UCSD-AML1 (cell line): ENCODE measurements around the gene HEPHL1.
"Not testable (repeated sequence)": the region's sequence is repeated elsewhere in the genome, so short reads cannot be mapped to it uniquely, and the experiment has no call there.

Experiments
- DNase-seq: peaks from one replicate; lab custom pipeline; 2025; ENCODE audit not compliant: unreplicated experiment; lab: John Stamatoyannopoulos, UW

HEPHL1 gene

DNA sequence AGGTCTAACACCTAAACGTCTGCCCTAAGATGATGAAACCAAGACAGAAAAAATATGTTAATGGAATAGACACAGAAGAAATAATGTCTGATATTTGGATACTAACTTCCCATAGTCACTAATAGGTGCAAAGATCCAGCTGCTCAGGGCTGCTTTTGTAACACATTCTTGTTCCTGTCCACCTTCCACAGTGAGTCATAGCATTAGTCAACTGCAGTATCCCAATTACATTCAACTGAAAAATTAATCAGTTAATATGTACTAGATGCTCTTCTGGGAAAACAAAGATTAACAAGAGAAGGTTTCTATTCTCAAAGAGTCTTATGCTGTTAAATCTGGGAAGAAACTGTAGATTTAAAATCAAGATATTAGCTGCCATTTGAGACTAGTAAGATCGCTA is 47.6 kb downstream of the HEPHL1 start:
- no peak for DNase-seq

DNA sequence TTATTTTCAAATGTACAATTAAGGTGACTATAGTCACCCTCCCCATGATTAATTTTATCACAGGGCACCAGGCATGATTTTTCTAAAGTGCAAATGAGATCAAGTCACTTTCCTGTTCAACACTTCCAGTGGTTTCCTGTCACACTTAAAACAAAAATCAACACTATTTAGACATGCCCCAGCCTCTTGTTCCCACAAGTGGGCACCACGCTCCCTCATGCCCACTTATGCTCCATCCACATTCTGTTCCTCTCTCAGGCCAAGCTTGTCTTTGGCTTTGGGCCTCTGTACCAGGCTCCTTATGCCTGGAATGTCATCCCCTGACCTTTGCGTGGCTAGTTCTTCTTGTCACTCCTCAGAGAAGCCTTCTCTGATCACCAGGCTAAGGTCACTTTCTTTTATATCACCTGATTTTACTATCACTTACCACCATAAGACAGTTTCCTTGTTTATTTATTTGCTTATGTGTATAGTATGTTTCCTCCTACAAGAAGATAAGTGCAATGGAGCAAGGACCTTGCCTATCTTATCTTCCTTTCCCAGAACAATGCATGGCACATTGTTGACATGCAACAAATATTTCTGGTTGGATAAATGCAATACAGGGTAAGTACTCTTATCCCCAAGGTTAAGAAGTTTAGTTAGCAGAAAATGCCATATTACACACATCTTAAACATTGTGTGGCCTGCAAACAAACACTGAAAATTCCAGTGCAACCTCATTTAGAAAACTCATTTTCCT is 56.6 kb downstream of the HEPHL1 start:
- peak; percentile 13 for DNase-seq

DNA sequence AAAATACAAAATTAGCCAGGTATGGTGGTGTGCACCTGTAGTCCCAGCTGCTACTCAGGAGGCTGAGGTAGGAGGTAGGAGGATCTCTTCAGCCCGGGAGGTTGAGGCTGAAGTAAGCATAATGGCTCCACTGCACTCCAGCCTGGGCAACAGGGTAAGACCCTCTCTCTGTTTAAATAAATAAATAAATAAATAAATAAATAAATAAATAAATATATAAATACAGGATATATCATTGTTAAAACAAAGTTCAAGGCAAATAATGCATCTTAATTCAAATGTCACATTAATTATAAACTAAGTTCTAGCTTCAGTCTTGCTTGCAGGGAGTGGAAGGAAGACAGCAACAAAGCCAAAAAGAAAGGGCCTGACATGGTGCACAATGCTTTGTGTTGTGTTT is 63.0 kb downstream of the HEPHL1 start:
- DNase-seq = no peak

DNA sequence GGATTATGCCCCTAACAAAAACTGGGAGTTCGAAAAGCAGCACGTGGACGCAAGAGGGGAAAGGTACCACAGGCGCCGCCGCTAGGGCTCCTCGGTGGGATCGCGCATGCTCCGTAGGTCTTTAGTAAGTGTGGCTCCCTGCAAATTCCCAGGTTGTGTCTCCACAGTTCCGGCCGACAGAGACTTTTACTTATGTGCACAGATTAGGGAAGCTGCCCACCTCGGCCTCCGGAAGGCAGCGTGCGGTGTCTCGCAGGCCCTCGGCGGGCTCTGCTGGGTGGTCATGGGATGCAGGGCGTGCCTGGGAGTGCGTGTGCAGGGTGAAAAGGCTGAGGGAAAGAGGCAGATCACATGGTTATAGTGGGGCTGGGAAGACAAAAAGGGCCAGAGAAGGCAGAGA is 67.8 kb downstream of the HEPHL1 start:
- DNase-seq = no peak

DNA sequence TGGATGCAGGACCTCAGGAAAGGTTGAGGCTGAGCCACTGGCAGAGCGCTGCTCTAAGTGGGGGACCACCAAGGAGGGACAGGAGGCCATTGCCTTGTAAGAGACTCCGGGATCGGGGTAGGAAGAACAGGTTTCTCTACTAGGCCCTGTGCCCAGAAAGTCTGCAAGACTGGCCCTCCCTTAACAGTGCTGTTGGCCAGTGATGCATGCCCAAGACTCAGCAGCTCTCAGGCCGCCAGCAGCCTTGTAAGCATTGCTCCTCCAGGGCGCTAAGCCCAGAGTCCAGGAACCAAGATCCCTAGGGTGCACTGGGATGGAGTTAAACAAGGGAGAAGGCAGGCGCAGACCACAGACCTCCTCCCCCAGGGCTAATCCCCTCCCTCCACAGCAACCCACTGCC is 68.2 kb downstream of the HEPHL1 start:
- DNase-seq = no peak

DNA sequence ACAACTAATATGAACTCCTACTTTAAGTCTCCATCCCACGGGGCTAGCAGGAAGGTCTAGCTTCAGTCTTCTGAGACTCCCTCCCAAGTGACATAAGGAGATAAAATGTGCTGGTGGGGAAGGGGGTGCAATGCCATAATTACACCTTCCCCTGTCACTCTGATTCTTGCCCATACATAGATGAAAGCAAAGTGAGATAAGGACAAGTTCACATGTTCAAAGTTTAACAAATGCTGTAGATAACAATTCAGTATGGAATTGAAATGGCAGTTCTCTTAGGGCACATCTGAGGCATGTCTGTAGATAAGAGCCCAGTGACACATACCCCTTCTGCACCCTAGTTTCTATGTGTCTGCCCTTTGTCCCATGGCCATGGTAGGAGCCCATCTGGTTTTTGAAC is 69.2 kb downstream of the HEPHL1 start:
- DNase-seq = no peak

DNA sequence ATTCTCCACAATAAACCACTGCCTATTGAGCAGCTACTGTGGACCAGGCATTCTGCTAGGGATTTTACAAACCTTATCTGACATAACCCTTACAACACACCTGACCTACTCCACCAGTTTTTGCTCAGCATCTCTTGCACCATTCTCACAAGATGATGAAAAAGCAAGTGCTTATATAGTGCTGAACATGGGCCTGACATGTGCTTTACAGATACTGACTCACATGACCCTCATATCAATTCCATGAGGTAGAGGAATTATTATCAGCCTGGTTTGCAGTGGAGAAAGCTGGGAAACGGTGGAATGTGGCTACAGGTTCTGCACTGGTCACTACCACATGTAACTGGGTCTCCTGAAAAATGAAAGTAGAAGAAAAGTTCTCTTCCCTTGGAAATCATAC is 69.9 kb downstream of the HEPHL1 start:
- no peak for DNase-seq

DNA sequence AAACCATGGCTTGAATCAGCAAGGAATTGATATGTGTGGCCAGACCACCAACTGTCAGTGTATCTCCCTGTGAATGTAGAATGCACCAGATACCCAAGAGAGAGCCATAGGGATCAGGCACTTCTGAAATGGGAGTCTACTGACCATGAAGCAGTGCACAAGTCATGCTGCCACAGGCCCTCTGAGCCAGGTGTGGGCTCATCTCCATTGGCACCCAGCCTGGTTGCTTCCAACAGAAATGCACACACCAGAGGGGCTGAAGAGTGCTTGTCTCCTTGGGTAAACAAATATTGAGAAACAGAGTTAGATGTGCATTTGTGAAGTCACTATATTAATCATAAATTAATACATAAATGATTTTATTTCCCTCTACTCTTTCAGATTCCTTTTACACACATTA is 79.1 kb downstream of the HEPHL1 start:
- no peak for DNase-seq

DNA sequence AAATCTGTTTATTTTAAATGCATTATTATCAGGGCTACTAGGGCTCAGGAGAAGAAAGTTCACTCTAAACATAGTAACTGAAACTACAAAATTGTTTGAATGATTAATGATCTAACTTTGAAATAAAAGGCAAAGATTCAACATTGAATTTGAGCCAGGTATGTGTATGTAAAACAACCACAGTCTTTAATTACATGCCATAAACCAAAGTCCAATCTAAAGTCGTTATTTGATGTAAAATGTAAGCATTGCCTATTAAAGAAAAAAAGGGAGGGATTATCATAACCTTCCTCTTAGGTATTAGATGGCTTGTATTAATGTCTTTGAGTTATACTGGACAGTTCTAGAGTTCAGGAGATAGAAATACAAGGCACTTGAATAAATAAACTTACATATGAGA is 82.3 kb downstream of the HEPHL1 start:
- no peak for DNase-seq

DNA sequence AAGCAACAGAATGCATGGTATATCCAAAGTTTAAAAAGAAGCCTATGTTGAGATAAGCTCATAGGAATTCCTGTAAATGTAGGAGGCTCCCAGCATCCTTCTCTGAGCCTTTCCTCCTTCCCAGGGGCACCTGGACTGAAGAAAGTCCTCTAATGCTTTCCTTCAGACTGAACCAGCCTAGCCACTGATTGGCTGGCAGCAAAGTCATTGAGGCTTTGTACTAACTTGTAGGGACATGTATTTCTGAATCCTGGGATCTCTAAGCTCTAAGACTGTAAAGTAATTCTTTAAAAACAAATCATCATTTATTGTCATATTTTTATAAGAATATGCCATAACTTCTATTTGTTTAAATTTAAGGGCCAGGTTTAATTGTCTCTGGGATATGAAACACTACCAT is 83.6 kb downstream of the HEPHL1 start:
- no peak for DNase-seq

DNA sequence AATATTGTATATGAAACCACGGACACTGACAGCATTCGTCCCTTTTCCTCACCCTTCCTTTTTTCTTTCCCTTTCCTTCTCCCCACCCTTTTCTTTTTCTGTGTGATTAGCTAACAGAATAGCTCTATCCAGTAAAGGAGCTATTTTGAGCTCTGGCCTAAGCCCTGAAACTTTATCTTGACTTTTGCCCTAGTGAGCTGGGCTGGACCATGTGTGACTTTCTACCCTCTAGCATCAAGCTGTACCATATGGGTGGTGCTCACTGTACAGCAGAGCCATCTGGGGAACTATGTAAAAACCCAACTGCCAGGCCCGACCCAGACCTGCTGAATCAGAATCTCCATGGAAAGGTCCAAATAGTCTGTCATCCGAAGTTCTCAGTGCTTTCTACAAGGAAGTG is 85.6 kb downstream of the HEPHL1 start:
- no peak for DNase-seq

DNA sequence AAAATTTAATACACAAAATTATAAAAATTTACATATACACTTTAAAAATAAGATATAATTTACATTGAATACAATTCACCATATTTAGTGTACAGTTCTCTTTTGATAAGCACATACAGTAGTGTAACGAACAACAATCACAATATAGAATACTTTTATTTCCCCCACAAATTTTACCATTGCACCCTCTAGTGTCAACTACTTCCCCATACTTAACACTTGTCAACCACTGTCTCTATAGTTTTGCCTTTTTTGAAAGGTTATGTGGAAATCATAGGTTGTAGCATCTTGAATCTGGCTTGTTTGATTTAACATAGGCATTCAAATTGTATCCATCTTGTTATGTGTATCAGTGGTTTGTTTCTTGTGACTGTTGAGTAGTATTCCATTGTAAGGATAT is 86.2 kb downstream of the HEPHL1 start:
- no peak for DNase-seq

DNA sequence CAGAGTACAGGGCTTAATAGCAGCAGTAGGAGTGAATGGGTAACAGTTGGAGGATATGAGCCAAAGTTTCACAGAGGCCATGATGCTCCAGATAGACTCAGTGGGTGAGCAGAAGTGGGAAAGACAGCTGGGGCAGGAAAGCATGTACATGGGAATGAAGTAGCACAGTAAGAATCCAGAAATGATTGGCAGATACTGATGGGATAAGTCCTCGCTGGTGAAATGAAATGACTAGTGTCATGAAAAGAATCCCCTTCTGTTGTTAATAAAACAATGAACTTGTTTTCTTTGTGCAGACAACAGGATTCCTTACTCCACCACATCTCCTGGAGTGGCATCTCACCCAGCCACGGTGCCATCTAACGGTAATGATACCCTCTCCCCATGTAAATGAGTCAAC is 90.1 kb downstream of the HEPHL1 start:
- no peak for DNase-seq

DNA sequence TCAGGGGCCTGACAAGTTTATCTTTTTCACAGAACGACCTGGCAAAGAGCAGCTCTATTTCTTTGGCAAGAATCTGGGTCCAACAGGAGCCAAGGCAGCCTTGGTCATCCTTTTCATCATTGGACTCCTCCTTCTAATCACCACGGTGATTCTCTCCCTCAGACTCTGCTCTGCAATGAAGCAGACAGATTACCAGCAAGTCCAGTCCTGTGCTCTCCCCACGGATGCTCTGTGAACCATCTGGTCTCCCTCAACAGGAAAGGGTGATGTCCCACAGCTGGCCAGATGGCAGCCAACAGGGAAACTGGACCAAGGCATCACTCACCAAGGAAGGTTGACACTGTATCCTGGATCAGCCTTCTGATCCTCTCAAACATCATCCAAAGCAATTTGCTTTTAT is 90.5 kb downstream of the HEPHL1 start:
- no peak for DNase-seq

DNA sequence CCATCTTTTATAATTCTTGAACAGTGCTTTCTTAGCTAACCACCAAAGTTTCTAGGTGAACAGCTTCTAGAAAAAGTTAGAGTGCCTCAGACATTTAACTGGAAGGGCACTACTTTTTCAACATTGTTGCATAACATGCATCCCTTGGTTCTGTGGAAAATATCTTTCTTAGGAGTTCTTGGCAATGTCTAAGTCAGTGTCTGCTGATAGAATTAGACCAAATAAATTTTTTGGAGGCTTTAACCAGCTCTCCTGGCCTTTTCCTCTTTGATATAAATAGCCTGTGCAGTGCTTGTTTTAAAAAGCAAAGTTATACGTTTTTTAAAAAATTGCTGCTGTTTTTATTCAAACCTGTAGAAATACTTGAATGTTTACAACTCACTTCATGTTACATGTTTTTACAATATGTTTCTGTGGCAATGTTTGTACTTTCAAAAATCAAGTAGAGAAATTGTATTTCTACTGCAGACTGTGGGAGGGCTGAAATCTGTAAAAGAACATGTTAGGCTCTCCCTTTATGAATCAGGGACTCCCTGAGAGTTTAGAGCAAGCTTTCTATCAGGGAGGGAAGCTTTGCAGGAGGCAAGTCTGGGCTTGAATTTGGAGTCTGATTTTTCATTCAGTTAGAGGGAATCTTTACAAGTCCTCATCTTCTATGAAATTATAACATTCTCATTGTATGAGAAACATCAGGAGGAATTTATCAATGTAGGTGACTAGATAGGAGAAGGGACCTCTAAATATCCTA is 91.2 kb downstream of the HEPHL1 start:
- DNase-seq = no peak

DNA sequence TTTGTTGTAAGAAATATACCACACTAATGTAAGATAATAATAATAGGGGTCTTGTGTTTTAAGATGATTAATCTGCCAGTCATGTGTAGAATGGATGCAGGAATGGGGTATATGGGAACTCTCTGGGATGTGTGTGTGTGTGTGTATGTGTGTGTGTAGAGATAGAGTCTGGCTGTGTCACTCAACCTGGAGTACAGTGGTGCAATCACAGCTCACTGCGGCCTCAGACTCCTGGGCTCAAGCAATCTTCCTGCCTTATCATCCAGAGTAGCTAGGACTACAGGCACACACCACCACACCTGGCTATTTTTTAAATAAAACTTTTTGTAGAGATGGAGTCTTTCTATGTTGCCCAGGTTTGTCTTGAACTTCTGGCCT is 96.0 kb downstream of the HEPHL1 start:
- no peak for DNase-seq

DNA sequence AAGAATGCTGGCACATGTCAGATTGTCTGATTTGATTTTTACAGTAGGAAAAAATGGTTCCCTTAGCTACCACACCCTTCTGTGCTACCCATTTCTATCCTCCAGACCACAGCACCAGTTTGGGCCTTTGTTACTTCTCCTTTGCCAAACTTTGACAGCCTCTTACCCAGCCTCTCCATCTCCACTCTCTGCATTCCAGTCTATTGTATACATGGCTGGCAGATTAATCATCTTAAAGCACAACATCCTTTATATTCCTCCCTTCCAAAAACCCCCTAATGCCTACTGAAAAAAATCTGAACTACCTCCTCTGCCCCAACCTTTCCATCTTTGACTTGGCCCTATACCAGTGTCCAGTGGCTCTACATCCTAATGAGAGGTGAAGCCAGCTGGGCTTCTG is 96.7 kb downstream of the HEPHL1 start:
- DNase-seq = no peak

DNA sequence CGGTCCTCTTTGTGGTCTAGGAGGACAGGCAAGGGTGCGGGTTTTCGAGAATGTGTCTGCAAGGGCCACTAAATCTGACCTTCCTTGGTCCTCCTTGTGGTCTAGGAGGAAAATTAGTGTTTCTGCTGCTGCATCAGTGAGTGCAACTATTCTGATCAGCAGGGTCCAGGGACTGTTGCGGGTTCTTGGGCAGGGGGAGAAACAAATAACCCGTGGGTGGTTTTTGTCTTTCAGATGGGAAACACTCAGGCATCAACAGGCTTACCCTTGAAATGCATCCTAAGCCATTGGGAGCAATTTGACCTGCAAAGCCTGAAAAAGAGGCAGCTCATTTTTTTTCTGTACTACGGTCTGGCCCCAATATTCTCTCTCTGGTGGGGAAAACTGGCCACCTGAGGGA is 98.5 kb downstream of the HEPHL1 start:
- DNase-seq = not testable (repeated sequence)

DNA sequence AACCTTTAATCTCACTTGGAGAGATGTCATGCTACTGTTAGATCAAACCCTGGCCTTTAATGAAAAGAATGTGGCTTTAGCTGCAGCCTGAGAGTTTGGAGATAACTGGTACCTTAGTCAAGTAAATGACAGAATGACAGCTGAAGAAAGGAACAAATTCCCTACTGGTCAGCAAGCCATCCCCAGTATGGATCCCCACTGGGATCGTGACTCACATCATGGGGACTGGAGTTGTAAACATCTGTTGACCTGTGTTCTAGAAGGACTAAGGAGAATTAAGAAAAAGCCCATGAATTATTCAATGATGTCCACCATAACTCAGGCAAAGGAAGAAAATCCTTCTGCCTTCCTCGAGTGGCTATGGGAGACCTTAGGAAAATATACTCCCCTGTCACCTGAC is 99.4 kb downstream of the HEPHL1 start:
- not testable (repeated sequence) for DNase-seq

DNA sequence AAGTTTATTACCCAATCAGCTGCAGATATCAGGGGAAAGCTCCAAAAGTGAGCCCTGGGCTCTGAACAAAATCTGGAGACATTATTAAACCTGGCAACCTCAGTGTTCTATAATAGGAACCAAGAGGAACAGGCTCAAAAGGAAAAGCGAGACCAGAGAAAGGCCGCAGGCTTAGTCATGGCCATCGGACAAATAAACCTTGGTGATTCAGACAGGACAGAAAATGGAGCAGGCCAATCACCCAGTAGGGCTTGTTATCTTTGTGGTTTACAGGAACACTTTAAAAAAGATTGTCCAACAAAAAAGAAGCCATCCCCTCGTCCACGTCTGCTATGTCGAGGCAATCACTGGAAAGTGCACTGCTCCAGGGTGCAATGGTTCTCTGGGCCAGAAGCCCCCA is 99.8 kb downstream of the HEPHL1 start:
- DNase-seq = no peak

DNA sequence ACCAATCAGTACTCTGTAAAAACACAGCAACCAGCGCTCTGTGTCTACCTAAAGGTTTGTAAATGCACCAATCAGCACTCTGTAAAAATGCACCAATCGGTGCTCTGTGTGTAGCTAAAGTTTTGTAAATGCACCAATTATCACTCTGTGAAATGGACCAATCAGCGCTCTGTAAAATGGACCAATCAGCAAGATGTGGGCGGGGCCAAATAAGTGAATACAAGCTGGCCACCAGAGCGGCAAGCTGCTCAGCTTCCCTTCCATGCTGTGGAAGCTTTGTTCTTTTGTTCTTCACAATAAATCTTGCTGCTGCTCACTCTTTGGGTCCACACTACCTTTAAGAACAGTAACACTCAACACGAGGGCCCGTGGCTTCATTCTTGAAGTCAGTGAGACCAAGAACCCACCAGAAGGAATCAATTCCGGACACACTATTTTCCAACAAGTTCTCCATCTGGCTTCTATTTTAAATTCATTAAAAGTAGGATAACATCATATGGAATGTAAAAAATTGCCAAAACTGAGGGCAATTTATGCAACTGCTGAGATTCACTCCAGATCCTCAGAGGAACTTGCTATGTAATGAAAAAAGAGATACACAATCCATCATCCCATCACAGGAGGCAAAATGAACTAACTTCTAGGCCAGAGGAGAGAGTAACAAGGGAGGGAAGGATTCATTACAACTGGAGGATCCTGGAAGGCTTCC is 104.4 kb downstream of the HEPHL1 start:
- DNase-seq = no peak

DNA sequence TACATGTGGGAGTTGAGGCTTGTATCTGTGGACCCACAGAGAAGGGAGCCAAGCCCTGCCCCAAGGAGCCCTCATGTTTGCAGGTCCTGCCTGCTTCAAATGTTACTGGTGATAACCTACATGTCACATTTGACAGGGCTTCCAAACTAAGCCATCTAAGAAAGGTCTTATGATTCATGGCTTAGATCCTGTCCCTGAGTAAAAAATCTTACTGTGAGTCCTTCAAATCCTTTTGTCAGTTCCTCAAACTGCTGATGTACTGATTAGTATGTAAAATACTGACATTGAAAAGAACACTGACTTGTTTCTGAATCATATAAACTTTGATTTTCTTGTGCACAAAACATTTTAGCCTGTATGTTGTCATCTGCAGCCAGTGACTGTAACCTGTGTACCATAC is 106.5 kb downstream of the HEPHL1 start:
- no peak for DNase-seq
